ENCODE results near the gene CFAP299.

GRCh38 chr4:80309294-80310004, 26.1 kb upstream of the CFAP299 start:
- TF ChIP-seq, protein P1, sequence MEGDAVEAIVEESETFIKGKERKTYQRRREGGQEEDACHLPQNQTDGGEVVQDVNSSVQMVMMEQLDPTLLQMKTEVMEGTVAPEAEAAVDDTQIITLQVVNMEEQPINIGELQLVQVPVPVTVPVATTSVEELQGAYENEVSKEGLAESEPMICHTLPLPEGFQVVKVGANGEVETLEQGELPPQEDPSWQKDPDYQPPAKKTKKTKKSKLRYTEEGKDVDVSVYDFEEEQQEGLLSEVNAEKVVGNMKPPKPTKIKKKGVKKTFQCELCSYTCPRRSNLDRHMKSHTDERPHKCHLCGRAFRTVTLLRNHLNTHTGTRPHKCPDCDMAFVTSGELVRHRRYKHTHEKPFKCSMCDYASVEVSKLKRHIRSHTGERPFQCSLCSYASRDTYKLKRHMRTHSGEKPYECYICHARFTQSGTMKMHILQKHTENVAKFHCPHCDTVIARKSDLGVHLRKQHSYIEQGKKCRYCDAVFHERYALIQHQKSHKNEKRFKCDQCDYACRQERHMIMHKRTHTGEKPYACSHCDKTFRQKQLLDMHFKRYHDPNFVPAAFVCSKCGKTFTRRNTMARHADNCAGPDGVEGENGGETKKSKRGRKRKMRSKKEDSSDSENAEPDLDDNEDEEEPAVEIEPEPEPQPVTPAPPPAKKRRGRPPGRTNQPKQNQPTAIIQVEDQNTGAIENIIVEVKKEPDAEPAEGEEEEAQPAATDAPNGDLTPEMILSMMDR (conservative IDR thresholded peaks at IDR 0.05; ENCODE audit: low read depth, low read length), result no peak
- TF ChIP-seq EZH2 (IDR thresholded peaks at IDR 0.05; ENCODE audit: borderline replicate concordance, low read depth, low read length, poor library complexity, severe bottlenecking), result no peak
